SK-N-SH treated with all-trans-retinoic acid at 6 μM for 48 hours (cell line): ENCODE measurements around the gene GNG11.

ENCODE experiments used
- ARNTL ChIP-seq: fragments of 450-650 bp; formaldehyde crosslinking; IDR thresholded peaks from 2 replicates; pipeline ENCODE4 v1.5.0; 2020; ENCODE audit warnings: low read depth, mild to moderate bottlenecking, moderate library complexity, borderline replicate concordance
- CSRNP3 ChIP-seq: fragments of 250-450 bp; sonication (Bioruptor Pico); IDR thresholded peaks from 2 replicates; pipeline ENCODE4 v1.5.1; 2021; ENCODE audit warnings: mild to moderate bottlenecking, moderate library complexity
- RARB ChIP-seq: fragments of 250-450 bp; sonication (Bioruptor Pico); IDR thresholded peaks from 2 replicates; pipeline ENCODE4 v1.8.0; 2021; ENCODE audit warnings: mild to moderate bottlenecking, moderate library complexity
- ZNF565 ChIP-seq: fragments of 450-650 bp; formaldehyde crosslinking; conservative IDR thresholded peaks from 2 replicates; pipeline ENCODE4 v1.5.0; 2020; ENCODE audit warnings: low read depth, mild to moderate bottlenecking, moderate library complexity

- TF ChIP-seq RARB (CRISPR knock-in tag): no peak
- TF ChIP-seq CSRNP3 (CRISPR knock-in tag): no peak
- TF ChIP-seq ZNF565 (CRISPR knock-in tag): no peak
- no peak for TF ChIP-seq ARNTL (CRISPR knock-in tag)
Observed at GRCh38 chr7:93957767-93958166, 36.2 kb downstream of the GNG11 start.
